ENCODE data around the gene CCDC182.

- TF ChIP-seq CTCF (tag by site-specific recombination; IDR thresholded peaks at IDR 0.05) (no peak), ZBTB7A (tag by site-specific recombination; IDR thresholded peaks at IDR 0.05; ENCODE audit: low read depth) (no peak), ZBTB20 (tag by site-specific recombination; IDR thresholded peaks at IDR 0.05) (no peak), INSM2 (tag by site-specific recombination; IDR thresholded peaks at IDR 0.05) (no peak), ZBTB1 (tag by site-specific recombination; IDR thresholded peaks at IDR 0.05) (no peak)
Observed at GRCh38 chr17:57776366-57776765, 31.3 kb upstream of the CCDC182 start.
